Measurements from ENCODE around the gene CNTNAP2. TPM values are rescaled to one million over a fixed set of nuclear protein-coding genes. Genes with fewer than 3 reads are reported as not detected.
"Not testable (repeated sequence)": the region's sequence is repeated elsewhere in the genome, so short reads cannot be mapped to it uniquely, and the experiment has no call there.

The CNTNAP2 gene
- total RNA-seq, 1 donor, result 1.0 TPM

DNA sequence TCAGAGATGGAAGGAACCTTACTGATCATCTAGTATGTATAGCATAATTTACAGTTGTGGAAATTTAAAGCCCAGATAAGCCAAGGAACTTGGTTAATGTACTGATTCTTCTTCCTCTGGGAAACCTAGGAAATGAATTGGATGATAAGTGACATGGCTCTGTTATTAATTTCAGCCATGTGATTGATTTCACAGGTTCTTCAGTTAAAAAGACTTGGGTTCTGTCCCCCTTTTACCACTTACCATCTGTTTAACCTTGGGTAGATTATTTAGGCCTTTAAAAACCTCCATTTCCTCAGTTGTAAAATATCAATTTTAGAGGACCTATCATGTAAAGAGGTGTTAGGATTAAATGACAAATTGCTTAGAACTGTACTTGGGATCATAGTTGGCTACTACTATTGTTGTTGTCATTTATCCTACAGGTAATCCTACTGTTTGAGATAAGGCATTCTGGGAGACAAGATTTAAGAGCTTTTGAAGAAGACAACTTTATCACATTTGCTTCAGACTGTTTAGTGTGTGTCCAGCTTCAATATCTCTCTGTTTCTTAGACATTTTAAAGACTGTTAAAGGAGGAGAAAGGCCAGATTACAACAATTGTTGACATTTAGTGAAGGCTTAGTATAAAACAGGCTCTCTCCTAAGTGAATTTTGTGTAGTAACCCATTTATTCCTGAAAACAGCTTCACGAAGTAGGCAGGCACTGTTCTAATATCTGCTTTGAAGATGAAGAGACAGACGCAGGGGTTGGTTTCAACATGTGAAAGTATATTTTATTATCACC, 1476.9 kb downstream of the CNTNAP2 start:
- Histone ChIP-seq H3K4me3 (ENCODE audit: low read length) (no peak overlapping the region), H3K4me1 (ENCODE audit: insufficient read depth, low read length) (no peaks in the 10 kb centered on the region), H3K27me3 (ENCODE audit: insufficient read depth, low read length) (no peaks in the 10 kb centered on the region), H3K9me3 (ENCODE audit: low read depth, low read length) (peaks cover 7% of the 10 kb centered on the region)

DNA sequence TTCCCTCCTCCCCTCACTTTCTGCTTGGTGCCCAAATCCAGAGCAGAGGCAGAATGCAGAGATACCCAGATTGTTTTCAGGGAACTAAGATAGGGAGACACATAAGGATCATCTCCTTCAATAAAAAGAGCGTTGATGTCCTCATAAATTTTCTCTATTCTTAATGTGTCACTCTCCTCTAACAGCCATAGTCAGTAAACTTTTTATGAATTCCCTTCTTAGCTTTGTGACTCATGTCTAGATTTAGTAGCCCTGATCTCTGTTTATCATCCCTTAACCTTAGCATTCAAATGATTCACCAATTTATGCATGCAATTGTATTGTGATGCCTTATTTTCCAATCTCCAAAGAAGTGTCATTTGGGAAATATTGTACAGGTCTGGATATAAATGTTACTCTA, 1478.4 kb downstream of the CNTNAP2 start:
- Histone ChIP-seq H3K9me3 (ENCODE audit: low read depth, low read length) (peaks cover 7% of the 10 kb centered on the region), H3K27me3 (ENCODE audit: insufficient read depth, low read length) (no peaks in the 10 kb centered on the region), H3K4me1 (ENCODE audit: insufficient read depth, low read length) (no peaks in the 10 kb centered on the region), H3K4me3 (ENCODE audit: low read length) (no peak overlapping the region)

DNA sequence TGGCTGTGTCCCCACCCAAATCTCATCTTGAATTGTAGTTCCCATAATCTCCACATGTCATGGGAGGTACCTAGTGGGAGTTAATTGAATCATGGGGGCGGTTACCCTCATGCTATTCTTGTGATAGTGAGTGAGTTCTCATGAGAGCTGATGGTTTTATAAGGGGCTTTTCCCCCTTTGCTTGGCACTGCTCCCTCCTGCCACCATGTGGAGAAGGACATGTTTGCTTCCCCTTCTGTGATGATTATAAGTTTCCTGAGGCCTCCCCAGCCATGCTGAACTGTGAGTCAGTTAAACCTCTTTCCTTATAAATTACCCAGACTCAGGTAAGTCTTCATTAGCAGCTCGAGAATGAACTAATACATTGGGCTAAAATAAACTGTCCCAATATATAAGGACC, 1482.1 kb downstream of the CNTNAP2 start:
- not testable (repeated sequence) for H3K4me1 ChIP-seq (ENCODE audit: insufficient read depth, low read length); H3K27me3 ChIP-seq (ENCODE audit: insufficient read depth, low read length); H3K9me3 ChIP-seq (ENCODE audit: low read depth, low read length); H3K4me3 ChIP-seq (ENCODE audit: low read length)

- no peaks in the 10 kb centered on the region for H3K27me3 ChIP-seq (ENCODE audit: insufficient read depth, low read length)
- no peaks in the 10 kb centered on the region for H3K4me1 ChIP-seq (ENCODE audit: insufficient read depth, low read length)
- H3K4me3 ChIP-seq (ENCODE audit: low read length), result no peak overlapping the region
- no peaks in the 10 kb centered on the region for H3K9me3 ChIP-seq (ENCODE audit: low read depth, low read length)
These were observed 1488.7 kb downstream of the CNTNAP2 start for GRCh38 chr7:147605323-147605722.

GRCh38 chr7:147607157-147607800, 1490.7 kb downstream of the CNTNAP2 start:
- no peaks in the 10 kb centered on the region for H3K4me1 ChIP-seq (ENCODE audit: insufficient read depth, low read length)
- no peaks in the 10 kb centered on the region for H3K27me3 ChIP-seq (ENCODE audit: insufficient read depth, low read length)
- H3K9me3 ChIP-seq (ENCODE audit: low read depth, low read length), result no peaks in the 10 kb centered on the region
- H3K4me3 ChIP-seq (ENCODE audit: low read length), result no peak overlapping the region

DNA sequence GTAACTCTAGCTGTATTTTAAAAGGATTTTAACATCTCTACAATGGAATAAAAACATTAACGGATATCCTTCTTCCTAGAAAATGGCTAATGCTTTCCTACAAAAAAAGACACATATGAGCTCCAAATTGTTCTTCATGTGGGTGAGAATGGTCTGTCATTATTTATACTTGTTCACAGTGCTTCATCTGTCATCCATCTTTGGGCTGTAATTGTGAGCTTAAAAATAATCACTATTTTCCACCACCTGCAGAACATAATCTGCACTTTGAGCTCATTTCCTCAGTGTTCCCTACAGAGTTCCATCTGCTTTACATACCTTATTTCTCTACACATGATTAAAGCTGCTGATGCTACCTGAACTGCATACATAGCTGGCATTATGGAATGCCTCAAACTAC, 1494.8 kb downstream of the CNTNAP2 start:
- Histone ChIP-seq H3K4me3 (ENCODE audit: low read length) (no peak overlapping the region), H3K27me3 (ENCODE audit: insufficient read depth, low read length) (no peaks in the 10 kb centered on the region), H3K4me1 (ENCODE audit: insufficient read depth, low read length) (no peaks in the 10 kb centered on the region), H3K9me3 (ENCODE audit: low read depth, low read length) (no peaks in the 10 kb centered on the region)

- Histone ChIP-seq H3K4me3 (ENCODE audit: low read length) (no peak overlapping the region), H3K4me1 (ENCODE audit: insufficient read depth, low read length) (no peaks in the 10 kb centered on the region), H3K27me3 (ENCODE audit: insufficient read depth, low read length) (no peaks in the 10 kb centered on the region), H3K9me3 (ENCODE audit: low read depth, low read length) (no peaks in the 10 kb centered on the region)
These were observed 1518.7 kb downstream of the CNTNAP2 start for GRCh38 chr7:147635288-147635687.

DNA sequence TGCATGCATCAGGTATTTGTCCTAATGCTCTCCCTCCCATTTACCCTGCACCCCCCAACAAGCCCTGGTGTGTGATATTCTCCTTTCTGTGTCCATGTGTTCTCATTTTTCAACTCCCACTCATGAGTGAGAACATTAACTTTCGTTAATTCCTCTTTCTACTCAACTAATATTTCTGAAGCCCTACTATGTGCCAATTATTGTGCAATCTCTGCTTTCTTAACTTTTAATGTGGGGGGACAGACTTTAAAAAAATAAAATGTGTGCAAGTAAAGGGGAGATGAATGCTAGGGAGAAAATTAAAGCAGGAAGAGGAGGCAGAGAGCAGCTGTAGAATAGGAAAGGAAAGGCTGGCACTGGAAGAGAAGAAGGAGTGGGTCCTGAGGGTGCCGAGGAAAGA, 1520.0 kb downstream of the CNTNAP2 start:
- no peaks in the 10 kb centered on the region for H3K4me1 ChIP-seq (ENCODE audit: insufficient read depth, low read length)
- no peak overlapping the region for H3K4me3 ChIP-seq (ENCODE audit: low read length)
- no peaks in the 10 kb centered on the region for H3K27me3 ChIP-seq (ENCODE audit: insufficient read depth, low read length)
- H3K9me3 ChIP-seq (ENCODE audit: low read depth, low read length), result no peaks in the 10 kb centered on the region

- no peak overlapping the region for H3K4me3 ChIP-seq (ENCODE audit: low read length)
- H3K4me1 ChIP-seq (ENCODE audit: insufficient read depth, low read length), result no peaks in the 10 kb centered on the region
- no peaks in the 10 kb centered on the region for H3K9me3 ChIP-seq (ENCODE audit: low read depth, low read length)
- no peaks in the 10 kb centered on the region for H3K27me3 ChIP-seq (ENCODE audit: insufficient read depth, low read length)
These were observed 1522.0 kb downstream of the CNTNAP2 start for GRCh38 chr7:147638566-147638965.

GRCh38 chr7:147639037-147639436, 1522.4 kb downstream of the CNTNAP2 start:
- H3K9me3 ChIP-seq (ENCODE audit: low read depth, low read length), result no peaks in the 10 kb centered on the region
- H3K4me1 ChIP-seq (ENCODE audit: insufficient read depth, low read length), result no peaks in the 10 kb centered on the region
- no peak overlapping the region for H3K4me3 ChIP-seq (ENCODE audit: low read length)
- no peaks in the 10 kb centered on the region for H3K27me3 ChIP-seq (ENCODE audit: insufficient read depth, low read length)

- no peak overlapping the region for H3K4me3 ChIP-seq (ENCODE audit: low read length)
- no peaks in the 10 kb centered on the region for H3K9me3 ChIP-seq (ENCODE audit: low read depth, low read length)
- no peaks in the 10 kb centered on the region for H3K4me1 ChIP-seq (ENCODE audit: insufficient read depth, low read length)
- no peaks in the 10 kb centered on the region for H3K27me3 ChIP-seq (ENCODE audit: insufficient read depth, low read length)
These were observed 1523.2 kb downstream of the CNTNAP2 start for GRCh38 chr7:147639751-147640150.

GRCh38 chr7:147640821-147641220, 1524.2 kb downstream of the CNTNAP2 start:
- Histone ChIP-seq H3K9me3 (ENCODE audit: low read depth, low read length) (no peaks in the 10 kb centered on the region), H3K4me1 (ENCODE audit: insufficient read depth, low read length) (no peaks in the 10 kb centered on the region), H3K4me3 (ENCODE audit: low read length) (no peak overlapping the region), H3K27me3 (ENCODE audit: insufficient read depth, low read length) (no peaks in the 10 kb centered on the region)

- no peaks in the 10 kb centered on the region for H3K9me3 ChIP-seq (ENCODE audit: low read depth, low read length)
- H3K4me1 ChIP-seq (ENCODE audit: insufficient read depth, low read length), result no peaks in the 10 kb centered on the region
- H3K27me3 ChIP-seq (ENCODE audit: insufficient read depth, low read length), result no peaks in the 10 kb centered on the region
- no peak overlapping the region for H3K4me3 ChIP-seq (ENCODE audit: low read length)
These were observed 1530.0 kb downstream of the CNTNAP2 start for GRCh38 chr7:147646568-147646967.

DNA sequence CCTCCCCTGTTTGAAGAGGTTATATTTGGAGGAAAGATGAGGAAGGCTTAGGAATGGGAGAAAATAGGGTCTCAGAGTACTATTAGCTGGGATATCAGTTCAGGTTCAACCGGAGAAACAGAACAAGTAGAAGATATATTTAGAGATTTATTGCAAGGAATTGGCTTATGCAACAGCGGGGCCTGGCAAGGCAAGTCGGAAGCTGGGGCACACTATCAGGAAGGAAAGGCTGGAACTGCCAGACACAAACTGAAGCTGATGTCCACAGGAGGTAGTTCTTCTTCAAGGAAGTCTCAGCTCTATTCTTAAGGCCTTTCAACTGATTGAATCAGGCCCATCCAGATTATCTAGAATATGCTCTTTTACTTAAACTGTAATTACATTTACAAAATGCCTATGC, 1534.4 kb downstream of the CNTNAP2 start:
- peaks cover 4% of the 10 kb centered on the region for H3K9me3 ChIP-seq (ENCODE audit: low read depth, low read length)
- no peaks in the 10 kb centered on the region for H3K4me1 ChIP-seq (ENCODE audit: insufficient read depth, low read length)
- H3K4me3 ChIP-seq (ENCODE audit: low read length), result no peak overlapping the region
- H3K27me3 ChIP-seq (ENCODE audit: insufficient read depth, low read length), result no peaks in the 10 kb centered on the region

GRCh38 chr7:147651601-147652000, 1535.0 kb downstream of the CNTNAP2 start:
- peaks cover 4% of the 10 kb centered on the region for H3K9me3 ChIP-seq (ENCODE audit: low read depth, low read length)
- no peaks in the 10 kb centered on the region for H3K27me3 ChIP-seq (ENCODE audit: insufficient read depth, low read length)
- no peak overlapping the region for H3K4me3 ChIP-seq (ENCODE audit: low read length)
- H3K4me1 ChIP-seq (ENCODE audit: insufficient read depth, low read length), result no peaks in the 10 kb centered on the region

DNA sequence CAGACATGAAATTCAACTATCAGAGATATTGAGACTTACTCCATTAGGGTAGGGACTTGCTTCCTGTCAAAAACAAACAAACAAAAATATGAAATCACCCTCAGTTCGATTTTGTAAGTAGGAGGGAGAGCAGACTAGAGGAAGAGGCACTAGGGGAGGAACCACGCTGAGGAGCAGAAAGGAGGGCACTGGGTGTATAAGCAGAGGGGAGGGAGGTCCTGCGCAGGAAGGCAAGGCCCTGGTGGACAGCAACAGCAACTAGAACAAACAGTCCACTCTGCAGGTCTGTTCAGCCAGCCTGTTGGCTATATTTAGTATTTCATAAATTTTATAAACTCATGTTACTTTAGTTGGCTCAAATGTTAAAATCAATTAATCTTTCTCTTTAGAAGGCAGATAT, 1536.9 kb downstream of the CNTNAP2 start:
- Histone ChIP-seq H3K4me1 (ENCODE audit: insufficient read depth, low read length) (no peaks in the 10 kb centered on the region), H3K27me3 (ENCODE audit: insufficient read depth, low read length) (no peaks in the 10 kb centered on the region), H3K9me3 (ENCODE audit: low read depth, low read length) (peaks cover 4% of the 10 kb centered on the region), H3K4me3 (ENCODE audit: low read length) (no peak overlapping the region)
